ENCODE results near the gene CLCN2. TPM values are rescaled to one million over a fixed set of nuclear protein-coding genes. Genes with fewer than 3 reads are reported as not detected.

CLCN2 gene
- total RNA-seq, 1 donor from 2014 or later, result 9.6 TPM

- Mint-ChIP-seq H3K4me1 (ENCODE audit: low read depth) (no peaks in the 10 kb centered on the region), H3K9me3 (no peaks in the 10 kb centered on the region), H3K4me3 (ENCODE audit: low read depth) (no peak overlapping the region), H3K36me3 (ENCODE audit: low read depth) (no peaks in the 10 kb centered on the region), H3K27ac (no peak overlapping the region), H3K27me3 (ENCODE audit: low read depth) (peaks cover 35% of the 10 kb centered on the region)
- no peak for DNase-seq (ENCODE audit: low spot score)
- intact Hi-C loops (cut with micrococcal nuclease), result no loop called here
Observed at GRCh38 chr3:184386047-184386806, 24.8 kb upstream of the CLCN2 start.

GRCh38 chr3:184384856-184385422, 23.5 kb upstream of the CLCN2 start:
- Mint-ChIP-seq H3K9me3 (no peaks in the 10 kb centered on the region), H3K4me3 (ENCODE audit: low read depth) (no peak overlapping the region), H3K36me3 (ENCODE audit: low read depth) (no peaks in the 10 kb centered on the region), H3K27me3 (ENCODE audit: low read depth) (peaks cover 30% of the 10 kb centered on the region), H3K4me1 (ENCODE audit: low read depth) (peaks cover 4% of the 10 kb centered on the region), H3K27ac (no peak overlapping the region)
- intact Hi-C loops (cut with micrococcal nuclease), result no loop called here
- no peak for DNase-seq (ENCODE audit: low spot score)

GRCh38 chr3:184384342-184384741, 22.9 kb upstream of the CLCN2 start:
- no peaks in the 10 kb centered on the region for H3K9me3 Mint-ChIP-seq
- H3K27me3 Mint-ChIP-seq (ENCODE audit: low read depth), result peaks cover 28% of the 10 kb centered on the region
- no peaks in the 10 kb centered on the region for H3K36me3 Mint-ChIP-seq (ENCODE audit: low read depth)
- H3K4me1 Mint-ChIP-seq (ENCODE audit: low read depth), result peaks cover 4% of the 10 kb centered on the region
- DNase-seq (ENCODE audit: low spot score), result no peak
- intact Hi-C loops (cut with micrococcal nuclease), result no loop called here
- no peak overlapping the region for H3K4me3 Mint-ChIP-seq (ENCODE audit: low read depth)
- no peak overlapping the region for H3K27ac Mint-ChIP-seq

GRCh38 chr3:184383033-184383740, 21.8 kb upstream of the CLCN2 start:
- Mint-ChIP-seq H3K9me3 (no peaks in the 10 kb centered on the region), H3K27ac (no peak overlapping the region), H3K36me3 (ENCODE audit: low read depth) (no peaks in the 10 kb centered on the region), H3K27me3 (ENCODE audit: low read depth) (peaks cover 39% of the 10 kb centered on the region), H3K4me1 (ENCODE audit: low read depth) (peaks cover 6% of the 10 kb centered on the region), H3K4me3 (ENCODE audit: low read depth) (no peak overlapping the region)
- DNase-seq (ENCODE audit: low spot score), result no peak
- intact Hi-C loops (cut with micrococcal nuclease), result no loop called here

- intact Hi-C loops (cut with micrococcal nuclease), result no loop called here
- DNase-seq (ENCODE audit: low spot score), result no peak
- no peak overlapping the region for H3K4me3 Mint-ChIP-seq (ENCODE audit: low read depth)
- H3K27me3 Mint-ChIP-seq (ENCODE audit: low read depth), result peaks cover 45% of the 10 kb centered on the region
- peaks cover 6% of the 10 kb centered on the region for H3K4me1 Mint-ChIP-seq (ENCODE audit: low read depth)
- H3K27ac Mint-ChIP-seq, result no peak overlapping the region
- no peaks in the 10 kb centered on the region for H3K36me3 Mint-ChIP-seq (ENCODE audit: low read depth)
- no peaks in the 10 kb centered on the region for H3K9me3 Mint-ChIP-seq
Observed at GRCh38 chr3:184382326-184383032, 21.1 kb upstream of the CLCN2 start.

- H3K36me3 Mint-ChIP-seq (ENCODE audit: low read depth), result no peaks in the 10 kb centered on the region
- H3K27me3 Mint-ChIP-seq (ENCODE audit: low read depth), result peaks cover 53% of the 10 kb centered on the region
- no peak overlapping the region for H3K4me3 Mint-ChIP-seq (ENCODE audit: low read depth)
- no peaks in the 10 kb centered on the region for H3K9me3 Mint-ChIP-seq
- no peak overlapping the region for H3K27ac Mint-ChIP-seq
- DNase-seq (ENCODE audit: low spot score), result no peak
- peaks cover 6% of the 10 kb centered on the region for H3K4me1 Mint-ChIP-seq (ENCODE audit: low read depth)
- intact Hi-C loops (cut with micrococcal nuclease), result no loop called here
Observed at GRCh38 chr3:184381261-184382224, 20.1 kb upstream of the CLCN2 start.

GRCh38 chr3:184380627-184381260, 19.3 kb upstream of the CLCN2 start:
- H3K4me1 Mint-ChIP-seq (ENCODE audit: low read depth), result peaks cover 6% of the 10 kb centered on the region
- no peak overlapping the region for H3K27ac Mint-ChIP-seq
- peaks cover 57% of the 10 kb centered on the region for H3K27me3 Mint-ChIP-seq (ENCODE audit: low read depth)
- intact Hi-C loops (cut with micrococcal nuclease), result no loop called here
- no peak overlapping the region for H3K4me3 Mint-ChIP-seq (ENCODE audit: low read depth)
- H3K9me3 Mint-ChIP-seq, result no peaks in the 10 kb centered on the region
- H3K36me3 Mint-ChIP-seq (ENCODE audit: low read depth), result no peaks in the 10 kb centered on the region
- DNase-seq (ENCODE audit: low spot score), result no peak

- intact Hi-C loops (cut with micrococcal nuclease), result no loop called here
- peaks cover 6% of the 10 kb centered on the region for H3K4me1 Mint-ChIP-seq (ENCODE audit: low read depth)
- no peak for DNase-seq (ENCODE audit: low spot score)
- peaks cover 63% of the 10 kb centered on the region for H3K27me3 Mint-ChIP-seq (ENCODE audit: low read depth)
- H3K4me3 Mint-ChIP-seq (ENCODE audit: low read depth), result no peak overlapping the region
- no peak overlapping the region for H3K27ac Mint-ChIP-seq
- no peaks in the 10 kb centered on the region for H3K9me3 Mint-ChIP-seq
- H3K36me3 Mint-ChIP-seq (ENCODE audit: low read depth), result no peaks in the 10 kb centered on the region
Observed at GRCh38 chr3:184380185-184380626, 18.8 kb upstream of the CLCN2 start.

GRCh38 chr3:184379358-184380184, 18.2 kb upstream of the CLCN2 start, which contains the start of gene CHRD:
Gene CHRD (plus strand): TSS chr3:184380054. CDS start chr3:184380319, 265 bp downstream.
- intact Hi-C loops (cut with micrococcal nuclease), result no loop called here
- Mint-ChIP-seq H3K9me3 (no peaks in the 10 kb centered on the region), H3K27me3 (ENCODE audit: low read depth) (peaks cover 63% of the 10 kb centered on the region), H3K36me3 (ENCODE audit: low read depth) (no peaks in the 10 kb centered on the region), H3K4me1 (ENCODE audit: low read depth) (peaks cover 6% of the 10 kb centered on the region), H3K27ac (no peak within 1 kb of the TSS), H3K4me3 (ENCODE audit: low read depth) (peak within 1 kb of the TSS; percentile 58)
- DNase-seq (ENCODE audit: low spot score), result no peak

- H3K4me3 Mint-ChIP-seq (ENCODE audit: low read depth), result peak overlapping the region; percentile 58
- intact Hi-C loops (cut with micrococcal nuclease), result no loop called here
- peaks cover 66% of the 10 kb centered on the region for H3K27me3 Mint-ChIP-seq (ENCODE audit: low read depth)
- no peak overlapping the region for H3K27ac Mint-ChIP-seq
- DNase-seq (ENCODE audit: low spot score), result no peak
- H3K9me3 Mint-ChIP-seq, result no peaks in the 10 kb centered on the region
- H3K4me1 Mint-ChIP-seq (ENCODE audit: low read depth), result peaks cover 6% of the 10 kb centered on the region
- no peaks in the 10 kb centered on the region for H3K36me3 Mint-ChIP-seq (ENCODE audit: low read depth)
Observed at GRCh38 chr3:184378651-184379357, 17.4 kb upstream of the CLCN2 start.

Measured in activated T-helper 2 cell treated with anti-CD3 and anti-CD28 coated beads, Interferon-gamma antibody, Interleukin-2, Interleukin-4, amounts not matched to agents 10 μg/mL and 5 μg/mL and 100 μg/mL, durations not matched to agents 14 hours and 24 hours and 36 hours (primary cell).